Mesothelial cell of epicardium (in vitro differentiated cells): ENCODE measurements around the gene SLC47A1. TPM values are rescaled to one million over a fixed set of nuclear protein-coding genes. Genes with fewer than 3 reads are reported as not detected.

Experiments used
- DNase-seq, 2 experiments: peaks; one replicate each; pipeline ENCODE4 v3.0.0; 2021; ENCODE audit warnings: low spot score in 2 of 2; ENCODE audit not compliant: unreplicated experiment in 2 of 2
- H3K27ac Mint-ChIP-seq: 2 replicates; pipeline ENCODE4 v1.8.0; 2021; ENCODE audit warnings: mixed read lengths
- H3K27me3 Mint-ChIP-seq: 2 replicates; pipeline ENCODE4 v1.8.0; 2021; ENCODE audit warnings: low read depth, mixed read lengths
- H3K36me3 Mint-ChIP-seq: 2 replicates; pipeline ENCODE4 v1.8.0; 2021; ENCODE audit warnings: mixed read lengths
- H3K4me1 Mint-ChIP-seq: 2 replicates; pipeline ENCODE4 v1.8.0; 2021; ENCODE audit warnings: mixed read lengths
- H3K4me3 Mint-ChIP-seq: 2 replicates; pipeline ENCODE4 v1.8.0; 2021; ENCODE audit warnings: mild to moderate bottlenecking, moderate library complexity, mixed read lengths
- H3K9me3 Mint-ChIP-seq: 2 replicates; pipeline ENCODE4 v1.8.0; 2021; ENCODE audit warnings: mixed read lengths
- CTCF ChIP-seq: fragments of 200-600 bp; sonication (generic); IDR thresholded peaks from one replicate; pipeline ENCODE4 v1.5.0; 2021; ENCODE audit warnings: antibody characterized with exemption; ENCODE audit not compliant: unreplicated experiment
- total RNA-seq: library from RNA; stranded (reverse); gene quantifications from 3 replicates; pipeline ENCODE4 v1.2.1, GENCODE V29; 2021

The SLC47A1 gene
- total RNA-seq, 1 donor from 2014 or later, result 9.2 TPM

GRCh38 chr17:19561697-19562318, 28.2 kb downstream of the SLC47A1 start:
- Mint-ChIP-seq H3K9me3 (peaks cover 6% of the 10 kb centered on the region), H3K4me3 (no peak overlapping the region), H3K27ac (no peak overlapping the region), H3K27me3 (peaks cover 3% of the 10 kb centered on the region), H3K4me1 (no peaks in the 10 kb centered on the region), H3K36me3 (no peaks in the 10 kb centered on the region)
- no peak for TF ChIP-seq CTCF
- DNase-seq, result no peak

- Mint-ChIP-seq H3K4me3 (no peak overlapping the region), H3K27ac (no peak overlapping the region), H3K9me3 (no peaks in the 10 kb centered on the region), H3K4me1 (no peaks in the 10 kb centered on the region), H3K36me3 (no peaks in the 10 kb centered on the region), H3K27me3 (peaks cover 3% of the 10 kb centered on the region)
- no peak for DNase-seq
- no peak for TF ChIP-seq CTCF
Measured at GRCh38 chr17:19565817-19566575, 32.3 kb downstream of the SLC47A1 start.

- H3K4me3 Mint-ChIP-seq, result no peak overlapping the region
- DNase-seq, result no peak
Measured at GRCh38 chr17:19567216-19568015, 33.8 kb downstream of the SLC47A1 start.

GRCh38 chr17:19568016-19568350, 34.3 kb downstream of the SLC47A1 start:
- no peak overlapping the region for H3K27ac Mint-ChIP-seq
- H3K4me3 Mint-ChIP-seq, result no peak overlapping the region

More at GRCh38 chr17:19567216-19568015, 33.8 kb downstream of the SLC47A1 start:
- Mint-ChIP-seq H3K4me1 (no peaks in the 10 kb centered on the region), H3K9me3 (no peaks in the 10 kb centered on the region), H3K36me3 (no peaks in the 10 kb centered on the region), H3K27me3 (no peaks in the 10 kb centered on the region), H3K27ac (no peak overlapping the region)
- no peak for TF ChIP-seq CTCF

More at GRCh38 chr17:19568016-19568350, 34.3 kb downstream of the SLC47A1 start:
- H3K36me3 Mint-ChIP-seq, result no peaks in the 10 kb centered on the region
- no peaks in the 10 kb centered on the region for H3K27me3 Mint-ChIP-seq
- H3K9me3 Mint-ChIP-seq, result no peaks in the 10 kb centered on the region
- TF ChIP-seq CTCF, result no peak
- no peak for DNase-seq
- H3K4me1 Mint-ChIP-seq, result no peaks in the 10 kb centered on the region
